Stimulated activated naive CD8-positive, alpha-beta T cell treated with anti-CD3 and anti-CD28 coated beads, Interleukin-15, Interleukin-2, amounts not matched to agents 100 ng/mL and 50 ng/mL, for 24 hours (primary cell): Measurements from ENCODE around the gene ART5.

Experiments used
- H3K27ac Mint-ChIP-seq: one replicate; pipeline ENCODE4 v1.8.0; 2021; ENCODE audit warnings: mild to moderate bottlenecking, mixed read lengths
- H3K27me3 Mint-ChIP-seq: one replicate; pipeline ENCODE4 v1.8.0; 2021; ENCODE audit warnings: mixed read lengths
- H3K36me3 Mint-ChIP-seq: one replicate; pipeline ENCODE4 v1.8.0; 2021; ENCODE audit warnings: low read depth, mixed read lengths
- H3K4me1 Mint-ChIP-seq: one replicate; pipeline ENCODE4 v1.8.0; 2021; ENCODE audit warnings: low read depth, mixed read lengths
- H3K4me3 Mint-ChIP-seq: one replicate; pipeline ENCODE4 v1.8.0; 2021; ENCODE audit warnings: mild to moderate bottlenecking, mixed read lengths
- H3K9me3 Mint-ChIP-seq: one replicate; pipeline ENCODE4 v1.8.0; 2021; ENCODE audit warnings: mixed read lengths

ART5 gene, protein sequence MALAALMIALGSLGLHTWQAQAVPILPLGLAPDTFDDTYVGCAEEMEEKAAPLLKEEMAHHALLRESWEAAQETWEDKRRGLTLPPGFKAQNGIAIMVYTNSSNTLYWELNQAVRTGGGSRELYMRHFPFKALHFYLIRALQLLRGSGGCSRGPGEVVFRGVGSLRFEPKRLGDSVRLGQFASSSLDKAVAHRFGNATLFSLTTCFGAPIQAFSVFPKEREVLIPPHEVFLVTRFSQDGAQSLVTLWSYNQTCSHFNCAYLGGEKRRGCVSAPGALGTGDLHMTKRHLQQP

DNA sequence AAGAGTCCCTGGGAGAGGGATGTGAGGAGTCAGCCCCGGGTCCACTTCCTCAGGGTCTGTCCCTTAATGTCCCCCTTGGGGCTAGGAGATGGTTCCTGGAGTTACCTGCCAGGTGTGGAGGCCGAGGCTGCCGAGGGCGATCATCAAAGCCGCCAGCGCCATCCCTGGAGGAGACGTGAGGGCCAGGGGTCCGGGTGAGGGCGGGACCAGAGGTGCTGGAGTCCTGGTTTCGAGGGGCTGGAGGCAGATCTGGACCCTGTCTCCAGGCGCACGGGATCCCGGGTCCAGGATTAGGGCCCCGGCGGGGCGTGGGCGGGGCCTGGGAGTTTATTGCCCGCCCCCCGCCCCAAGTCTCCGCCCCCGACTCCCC, at the start of gene ART5:
Gene ART5 (minus strand): TSS at position 292 of the 370 bp plus-strand sequence. CDS start 130 bp downstream, at position 162.
- Mint-ChIP-seq H3K36me3 (no peaks in the 10 kb centered on the region), H3K27me3 (peaks cover 14% of the 10 kb centered on the region), H3K4me3 (peak within 1 kb of the TSS; percentile 73), H3K27ac (no peak within 1 kb of the TSS), H3K9me3 (no peaks in the 10 kb centered on the region), H3K4me1 (peaks cover 5% of the 10 kb centered on the region)

DNA sequence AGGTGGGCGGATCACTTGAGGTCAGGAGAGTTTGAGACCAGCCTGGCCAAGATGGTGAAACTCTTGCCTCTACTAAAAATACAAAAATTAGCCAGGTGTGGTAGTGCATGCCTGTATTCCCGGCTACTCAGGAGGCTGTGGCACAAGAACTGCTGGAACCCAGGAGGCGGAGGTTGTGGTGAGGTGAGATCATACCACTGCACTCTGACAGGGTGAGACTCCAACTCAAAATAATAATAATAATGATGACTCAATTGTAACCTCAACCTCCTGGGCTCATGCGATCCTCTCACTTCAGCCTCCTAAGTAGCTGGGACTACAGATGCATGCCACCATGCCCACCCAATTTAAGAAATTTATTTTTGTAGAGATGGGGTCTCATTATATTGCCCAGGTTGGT, 45.0 kb upstream of the ART5 start:
- Mint-ChIP-seq H3K27me3 (no peaks in the 10 kb centered on the region), H3K27ac (no peak overlapping the region), H3K4me1 (no peaks in the 10 kb centered on the region), H3K36me3 (peaks cover 64% of the 10 kb centered on the region), H3K9me3 (no peaks in the 10 kb centered on the region), H3K4me3 (no peak overlapping the region)

DNA sequence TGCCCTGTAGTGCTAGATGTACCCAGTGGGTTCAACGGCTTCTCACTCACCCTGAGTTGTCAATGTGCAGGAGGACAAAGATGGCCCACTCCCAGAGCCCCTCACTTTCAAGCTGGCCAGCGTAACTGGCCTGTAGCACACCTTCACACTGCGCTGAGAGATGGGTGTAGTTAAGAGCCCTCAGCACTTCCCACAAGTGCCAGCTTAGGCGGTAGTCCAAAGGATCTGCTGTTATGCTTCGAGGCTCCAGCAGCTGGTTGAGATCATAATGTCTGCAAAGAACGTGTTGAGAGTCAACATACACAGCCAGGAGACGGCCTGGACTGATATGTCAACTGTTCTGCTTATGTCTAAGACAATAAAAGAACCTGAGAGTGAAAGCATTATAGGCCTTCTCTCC, 44.1 kb upstream of the ART5 start:
- no peak overlapping the region for H3K27ac Mint-ChIP-seq
- no peaks in the 10 kb centered on the region for H3K27me3 Mint-ChIP-seq
- H3K36me3 Mint-ChIP-seq, result peaks cover 69% of the 10 kb centered on the region
- no peak overlapping the region for H3K4me3 Mint-ChIP-seq
- H3K4me1 Mint-ChIP-seq, result no peaks in the 10 kb centered on the region
- no peaks in the 10 kb centered on the region for H3K9me3 Mint-ChIP-seq

DNA sequence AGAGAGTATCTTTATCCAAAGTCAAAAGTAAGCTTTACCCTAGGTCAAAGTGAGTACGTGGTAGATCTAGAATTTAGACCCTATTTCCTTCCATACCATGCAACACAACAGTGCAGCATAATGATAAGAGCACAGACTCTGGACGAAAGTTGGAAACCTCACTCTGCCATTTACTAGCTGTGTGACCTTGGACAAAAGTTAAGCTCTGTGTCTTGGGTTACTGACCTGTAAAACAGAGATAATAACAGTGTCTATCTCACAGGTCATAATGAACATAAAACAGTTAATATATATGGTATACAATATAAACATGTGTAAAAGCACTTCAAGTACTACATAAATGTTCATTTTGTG, 43.0 kb upstream of the ART5 start:
- Mint-ChIP-seq H3K27me3 (no peaks in the 10 kb centered on the region), H3K4me1 (no peaks in the 10 kb centered on the region), H3K4me3 (no peak overlapping the region), H3K9me3 (no peaks in the 10 kb centered on the region), H3K36me3 (peaks cover 73% of the 10 kb centered on the region), H3K27ac (no peak overlapping the region)

DNA sequence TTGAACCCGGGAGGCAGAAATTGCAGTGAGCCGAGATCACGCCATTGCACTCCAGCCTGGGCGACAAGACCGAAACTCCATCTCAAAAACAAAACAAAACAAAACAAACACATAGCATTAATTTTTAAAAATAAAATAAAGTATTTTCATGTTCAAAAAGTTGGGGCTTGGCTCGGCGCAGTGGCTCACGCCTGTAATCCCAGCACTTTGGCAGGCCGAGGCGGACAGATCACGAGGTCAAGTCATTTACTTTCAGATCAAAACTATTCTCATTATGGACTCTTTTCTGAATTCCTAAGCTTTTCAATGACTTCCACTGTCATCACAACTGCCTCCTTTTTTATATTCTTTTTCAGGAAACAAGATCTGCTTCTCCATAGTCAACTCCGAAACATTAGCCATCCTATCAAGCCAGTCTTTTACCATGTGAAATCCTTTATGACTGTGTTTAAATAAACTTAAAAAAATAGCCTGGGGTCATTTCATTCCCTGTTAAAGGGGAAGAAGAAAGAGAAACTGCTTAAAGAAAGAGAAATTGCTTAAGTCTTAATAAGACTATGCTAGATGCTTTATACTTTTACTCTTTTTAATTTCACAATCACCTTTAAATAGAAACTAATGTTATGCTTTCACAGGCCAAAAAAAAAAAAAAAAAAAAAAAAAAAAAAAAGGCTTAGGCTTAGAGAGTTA, 42.5 kb upstream of the ART5 start:
- Mint-ChIP-seq H3K36me3 (peaks cover 77% of the 10 kb centered on the region), H3K9me3 (no peaks in the 10 kb centered on the region), H3K4me1 (no peaks in the 10 kb centered on the region), H3K27ac (no peak overlapping the region), H3K27me3 (no peaks in the 10 kb centered on the region), H3K4me3 (no peak overlapping the region)

DNA sequence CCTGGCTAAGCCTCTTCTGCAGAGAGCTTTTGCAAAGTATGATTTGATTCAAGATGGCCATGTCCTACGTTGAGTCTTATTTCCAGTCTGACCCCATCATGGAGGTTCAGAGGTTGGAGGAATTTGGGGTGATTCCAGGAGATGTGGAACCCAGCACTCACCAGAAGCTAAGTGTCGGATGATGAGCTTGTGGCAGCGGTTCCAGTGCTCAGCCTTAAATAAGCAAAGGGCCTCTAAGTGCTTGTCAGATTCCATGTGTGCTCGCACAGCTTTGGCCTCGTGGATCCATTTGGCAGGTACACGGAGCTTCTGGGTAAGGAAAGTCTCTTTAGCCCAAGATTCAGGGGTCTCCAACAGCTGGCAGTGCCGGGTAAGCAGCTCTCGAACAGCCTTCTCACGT, 41.2 kb upstream of the ART5 start:
- Mint-ChIP-seq H3K36me3 (peaks cover 86% of the 10 kb centered on the region), H3K4me3 (no peak overlapping the region), H3K27ac (no peak overlapping the region)

DNA sequence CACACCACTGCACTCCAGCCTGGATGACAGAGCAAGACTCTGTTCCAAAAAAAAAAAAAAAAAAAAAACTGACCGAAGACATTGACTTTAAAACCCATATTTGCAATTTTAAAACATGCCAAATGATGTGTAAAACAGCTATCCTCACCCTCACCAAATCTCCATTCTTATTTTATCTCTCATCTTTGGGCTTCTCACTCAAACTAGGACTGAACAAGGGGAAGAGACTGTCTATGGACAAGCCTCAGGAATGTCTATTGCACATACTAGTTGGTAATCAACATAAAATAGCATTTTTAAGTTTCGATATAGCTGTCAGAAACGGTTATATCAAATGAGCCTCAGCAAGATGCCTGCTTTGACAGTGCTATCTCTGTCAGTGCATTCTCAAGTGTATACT, 37.3 kb upstream of the ART5 start:
- Mint-ChIP-seq H3K4me1 (no peaks in the 10 kb centered on the region), H3K4me3 (no peak overlapping the region), H3K27ac (no peak overlapping the region), H3K9me3 (no peaks in the 10 kb centered on the region), H3K27me3 (no peaks in the 10 kb centered on the region), H3K36me3 (peaks cover 83% of the 10 kb centered on the region)

More for the DNA sequence above, 41.2 kb upstream of the ART5 start:
- H3K27me3 Mint-ChIP-seq, result no peaks in the 10 kb centered on the region
- no peaks in the 10 kb centered on the region for H3K4me1 Mint-ChIP-seq
- no peaks in the 10 kb centered on the region for H3K9me3 Mint-ChIP-seq

DNA sequence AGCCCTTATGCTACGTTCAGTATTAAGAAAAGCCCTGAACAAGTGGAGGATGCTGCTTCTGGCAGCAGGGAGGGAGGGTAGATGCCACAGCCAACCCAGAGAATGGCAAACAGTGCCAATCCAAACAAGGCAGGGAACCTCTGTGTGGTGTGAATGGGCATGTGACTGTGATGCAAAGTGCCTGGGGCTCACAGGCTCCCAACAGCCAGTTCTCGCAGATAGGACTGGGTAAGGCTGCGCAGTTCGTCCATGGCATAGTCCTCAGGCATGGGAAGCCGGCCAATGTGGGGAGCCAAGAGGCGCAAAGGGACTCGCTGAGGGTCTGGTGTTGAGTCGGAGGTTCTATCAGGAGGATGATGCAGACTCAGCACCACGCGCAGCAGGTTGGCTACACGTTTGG, 34.2 kb upstream of the ART5 start:
- Mint-ChIP-seq H3K9me3 (no peaks in the 10 kb centered on the region), H3K4me3 (no peak overlapping the region), H3K36me3 (peaks cover 83% of the 10 kb centered on the region), H3K27ac (no peak overlapping the region), H3K4me1 (no peaks in the 10 kb centered on the region), H3K27me3 (no peaks in the 10 kb centered on the region)

DNA sequence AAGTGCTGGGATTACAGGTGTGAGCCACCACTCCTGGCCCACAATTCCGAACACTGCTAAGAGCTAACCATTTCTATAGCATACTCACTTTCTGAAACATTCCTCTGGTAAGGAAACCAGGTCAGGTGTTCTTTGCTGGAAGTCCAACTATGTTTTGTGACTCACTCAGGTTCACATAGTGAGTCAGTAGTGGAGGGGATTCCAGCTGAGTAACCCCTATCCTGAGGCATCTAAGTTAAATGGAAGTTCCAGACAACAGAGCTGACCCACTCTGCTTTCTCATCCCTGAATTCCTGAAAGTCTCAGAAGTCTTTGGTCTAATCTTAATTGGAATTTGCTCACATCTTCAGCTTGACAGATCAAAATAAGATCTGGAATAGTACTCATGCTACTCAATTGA, 32.4 kb upstream of the ART5 start:
- no peaks in the 10 kb centered on the region for H3K4me1 Mint-ChIP-seq
- no peak overlapping the region for H3K4me3 Mint-ChIP-seq
- no peaks in the 10 kb centered on the region for H3K27me3 Mint-ChIP-seq
- peaks cover 76% of the 10 kb centered on the region for H3K36me3 Mint-ChIP-seq
- H3K9me3 Mint-ChIP-seq, result no peaks in the 10 kb centered on the region
- peak overlapping the region; percentile 9 for H3K27ac Mint-ChIP-seq

DNA sequence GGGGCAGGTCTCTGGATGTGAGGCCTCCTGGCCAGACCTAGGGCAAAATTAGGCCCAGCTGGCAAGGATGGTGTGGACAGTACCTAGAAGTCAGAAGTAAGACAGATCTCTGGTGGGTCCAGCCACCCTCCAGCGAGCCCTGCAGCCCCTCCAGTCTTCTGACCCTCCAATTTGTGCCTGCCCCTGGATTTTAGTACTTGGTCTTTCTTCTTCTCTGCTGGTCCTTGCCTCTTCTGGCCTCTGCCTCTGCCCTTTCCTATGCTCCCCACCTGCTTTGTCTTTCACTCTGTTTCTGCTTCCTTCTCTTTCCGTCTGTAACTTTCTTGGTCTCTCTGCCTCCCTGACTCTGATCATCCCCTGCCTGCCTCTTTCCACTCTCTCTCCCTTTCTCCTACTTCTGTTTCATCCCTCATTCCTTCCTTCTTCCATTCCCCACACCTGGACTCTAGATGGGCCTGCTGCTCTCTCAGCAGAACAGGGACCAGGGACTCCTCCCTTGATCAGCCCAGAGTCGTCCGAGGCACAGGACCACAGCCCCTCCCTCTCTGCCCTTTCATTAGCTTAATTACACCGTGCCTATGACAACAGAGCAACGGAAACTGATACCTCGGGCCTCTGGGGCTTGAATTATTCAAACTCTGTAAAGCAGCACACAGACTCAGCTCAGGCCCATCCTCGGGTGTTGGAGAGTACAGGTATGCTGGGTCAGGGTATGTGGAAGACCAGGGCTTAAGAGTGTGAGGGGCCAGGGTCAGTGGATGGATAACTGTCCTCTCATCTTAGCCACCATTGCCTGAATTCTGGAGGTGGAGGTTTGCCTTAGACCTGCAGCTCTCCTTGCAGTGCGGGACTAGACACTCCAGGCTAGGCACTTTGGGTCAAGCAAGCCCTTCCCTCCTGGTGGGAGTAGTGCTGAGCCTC, 29.8 kb upstream of the ART5 start, which contains the start of gene CHRNA10:
Gene CHRNA10 (minus strand): TSS at position 51 of the 921 bp plus-strand sequence. CDS start 72 bp downstream, outside the sequence.
- H3K36me3 Mint-ChIP-seq, result peaks cover 58% of the 10 kb centered on the region

DNA sequence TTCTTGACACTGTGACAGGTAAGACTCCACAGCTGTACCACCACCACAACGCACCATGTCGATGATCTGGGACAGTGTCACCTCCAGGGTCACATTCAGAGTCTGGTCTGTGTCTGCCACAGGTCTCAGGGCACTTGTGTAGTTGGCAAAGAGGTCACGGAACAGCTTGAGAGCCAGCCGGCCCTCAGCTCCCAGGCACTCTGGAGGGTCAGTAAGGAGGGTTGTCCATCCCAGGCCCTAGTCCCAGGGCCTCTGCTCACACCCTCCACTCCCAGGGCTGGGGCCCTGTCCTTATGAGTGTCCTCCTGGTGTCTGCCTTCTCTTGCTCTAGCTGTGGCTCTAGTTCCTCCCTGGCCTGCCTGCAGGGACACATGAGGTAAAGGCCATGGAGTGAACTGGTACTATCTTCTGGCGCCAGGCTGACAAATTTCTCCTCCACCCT, 28.0 kb upstream of the ART5 start:
- H3K4me3 Mint-ChIP-seq, result no peak overlapping the region
- no peaks in the 10 kb centered on the region for H3K27me3 Mint-ChIP-seq
- no peaks in the 10 kb centered on the region for H3K4me1 Mint-ChIP-seq
- H3K36me3 Mint-ChIP-seq, result peaks cover 55% of the 10 kb centered on the region
- no peaks in the 10 kb centered on the region for H3K9me3 Mint-ChIP-seq
- H3K27ac Mint-ChIP-seq, result no peak overlapping the region

More for the DNA sequence above, 29.8 kb upstream of the ART5 start, which contains the start of gene CHRNA10:
- Mint-ChIP-seq H3K4me3 (no peak within 1 kb of the TSS), H3K9me3 (no peaks in the 10 kb centered on the region), H3K27me3 (no peaks in the 10 kb centered on the region), H3K27ac (peak within 1 kb of the TSS; percentile 47), H3K4me1 (no peaks in the 10 kb centered on the region)

DNA sequence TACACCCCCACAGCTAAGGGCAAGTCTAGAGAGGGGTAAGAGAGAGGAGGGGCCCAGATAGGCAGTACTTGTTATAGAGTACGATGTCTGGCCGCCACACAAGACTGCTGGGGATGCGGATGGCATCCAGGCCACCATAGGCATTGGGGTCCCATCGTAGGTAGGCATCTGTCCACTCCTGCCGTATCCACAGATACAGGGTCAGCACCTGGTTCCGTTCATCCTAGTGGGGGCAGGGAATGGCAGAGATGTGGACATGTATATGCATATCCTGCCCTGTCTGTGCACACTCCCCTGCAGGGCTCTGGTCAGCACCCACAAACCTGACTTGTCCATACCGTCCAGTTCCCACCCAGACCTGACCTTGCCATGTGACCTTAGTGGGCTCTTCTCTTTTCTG, 27.3 kb upstream of the ART5 start:
- no peak overlapping the region for H3K27ac Mint-ChIP-seq
- H3K36me3 Mint-ChIP-seq, result peaks cover 55% of the 10 kb centered on the region
- no peaks in the 10 kb centered on the region for H3K4me1 Mint-ChIP-seq
- no peaks in the 10 kb centered on the region for H3K27me3 Mint-ChIP-seq
- no peak overlapping the region for H3K4me3 Mint-ChIP-seq
- H3K9me3 Mint-ChIP-seq, result no peaks in the 10 kb centered on the region

DNA sequence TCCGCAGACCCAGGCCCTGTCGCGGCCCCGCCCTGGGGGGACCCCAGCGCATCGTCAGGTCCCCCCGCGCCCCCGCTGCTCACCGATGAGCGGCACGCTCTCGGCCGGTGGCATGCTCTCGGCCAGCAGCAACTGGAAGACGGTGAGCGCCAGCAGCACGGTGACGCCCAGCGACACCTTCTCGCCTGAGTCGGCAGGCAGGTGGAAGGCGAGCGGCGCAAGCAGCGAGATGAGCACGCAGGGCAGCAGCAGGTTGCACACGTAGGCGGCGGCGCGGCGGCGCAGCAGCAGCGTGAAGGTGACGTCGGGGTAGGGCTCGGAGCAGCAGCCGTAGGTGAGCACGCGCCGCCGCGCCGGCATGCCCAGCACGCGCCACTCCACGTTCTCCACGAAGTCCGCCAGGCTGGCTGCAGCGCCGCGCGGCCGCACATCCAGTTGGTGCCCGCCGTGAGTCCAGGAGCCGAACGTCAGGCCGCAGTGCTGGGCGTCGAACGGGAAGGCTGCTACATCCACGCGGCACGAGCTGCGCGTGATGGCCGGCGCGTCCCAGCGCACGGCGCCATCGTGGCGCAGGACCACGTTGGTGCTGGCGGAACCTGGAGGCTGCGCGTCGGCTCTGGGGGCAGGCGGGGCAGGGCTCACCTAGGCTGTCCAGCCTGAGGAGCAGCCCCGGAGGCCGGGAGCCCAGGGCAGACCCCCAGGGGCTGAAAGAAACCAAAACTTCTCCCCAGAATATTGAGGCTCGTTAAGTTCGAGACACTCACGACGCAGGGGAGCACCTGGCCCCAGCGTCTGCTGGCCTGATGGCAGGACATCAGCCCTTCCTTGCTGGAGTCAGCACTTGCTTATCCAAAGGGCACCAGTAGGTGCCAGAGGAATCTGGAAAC, 25.6 kb upstream of the ART5 start:
- Mint-ChIP-seq H3K9me3 (no peaks in the 10 kb centered on the region), H3K4me3 (no peak overlapping the region), H3K4me1 (no peaks in the 10 kb centered on the region), H3K27me3 (no peaks in the 10 kb centered on the region), H3K27ac (no peak overlapping the region), H3K36me3 (peaks cover 42% of the 10 kb centered on the region)

DNA sequence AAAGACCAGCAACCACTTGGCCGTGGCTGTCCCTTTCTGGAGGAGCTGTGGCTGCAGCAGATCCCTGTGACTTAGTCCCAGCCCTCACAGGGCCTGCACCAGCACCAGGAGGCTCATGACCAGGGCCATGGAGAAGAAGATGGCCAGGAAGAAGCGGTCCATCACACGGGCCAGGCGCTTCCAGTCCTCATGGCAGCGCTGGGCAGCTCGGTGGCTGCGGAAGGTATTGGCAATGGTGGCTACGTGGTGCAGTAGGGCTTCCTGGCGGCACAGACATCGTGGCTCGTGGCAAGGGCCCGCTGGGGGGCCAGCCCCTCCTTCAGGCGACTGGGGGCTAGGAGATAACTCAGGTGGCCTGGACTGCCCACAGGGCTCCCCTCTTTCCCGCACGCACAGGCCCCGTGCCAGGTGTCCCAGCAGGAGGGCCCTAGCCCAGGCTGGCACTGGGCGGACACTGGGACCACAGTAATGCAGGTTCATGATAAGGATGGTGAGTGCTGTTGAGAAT, 24.3 kb upstream of the ART5 start:
- Mint-ChIP-seq H3K9me3 (no peaks in the 10 kb centered on the region), H3K27ac (no peak overlapping the region), H3K4me3 (no peak overlapping the region), H3K36me3 (peaks cover 35% of the 10 kb centered on the region), H3K27me3 (no peaks in the 10 kb centered on the region), H3K4me1 (no peaks in the 10 kb centered on the region)
